Measurements from ENCODE around the gene ELAPOR1.
"Not testable (repeated sequence)": the region's sequence is repeated elsewhere in the genome, so short reads cannot be mapped to it uniquely, and the experiment has no call there.

Gene ELAPOR1

GRCh38 chr1:109140392-109140791 lies 26.5 kb downstream of the ELAPOR1 start:
- no peak for DNase-seq

DNA sequence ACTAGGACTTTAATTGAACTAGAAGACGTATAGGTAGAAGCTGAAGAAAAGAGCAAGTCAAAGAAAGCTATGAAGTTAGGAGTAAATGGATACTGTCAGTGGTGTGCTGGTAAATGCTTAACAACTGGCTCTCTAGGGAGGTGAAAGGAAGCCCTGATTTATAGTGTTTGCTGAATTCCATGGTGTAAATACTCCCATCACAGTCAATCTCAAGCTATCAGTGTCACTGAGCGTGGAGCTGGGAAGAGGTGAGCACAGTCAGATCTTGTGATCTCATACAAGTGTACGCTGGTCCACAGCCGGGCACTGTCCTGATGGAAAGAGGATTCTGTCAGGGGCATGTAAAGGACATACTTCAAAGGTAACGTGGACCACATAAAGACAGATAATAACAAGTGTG lies 28.3 kb downstream of the ELAPOR1 start:
- no peak for DNase-seq

- not testable (repeated sequence) for DNase-seq
Measured at GRCh38 chr1:109142725-109143124, 28.8 kb downstream of the ELAPOR1 start.

GRCh38 chr1:109148987-109149561 lies 35.2 kb downstream of the ELAPOR1 start:
- DNase-seq: no peak

GRCh38 chr1:109149874-109150601 lies 36.1 kb downstream of the ELAPOR1 start:
- DNase-seq: no peak

- peak in 1 of 2 experiments; percentile 12 for DNase-seq
Measured at GRCh38 chr1:109151146-109151990, 37.5 kb downstream of the ELAPOR1 start.

GRCh38 chr1:109152196-109152595 lies 38.3 kb downstream of the ELAPOR1 start:
- DNase-seq: no peak

DNA sequence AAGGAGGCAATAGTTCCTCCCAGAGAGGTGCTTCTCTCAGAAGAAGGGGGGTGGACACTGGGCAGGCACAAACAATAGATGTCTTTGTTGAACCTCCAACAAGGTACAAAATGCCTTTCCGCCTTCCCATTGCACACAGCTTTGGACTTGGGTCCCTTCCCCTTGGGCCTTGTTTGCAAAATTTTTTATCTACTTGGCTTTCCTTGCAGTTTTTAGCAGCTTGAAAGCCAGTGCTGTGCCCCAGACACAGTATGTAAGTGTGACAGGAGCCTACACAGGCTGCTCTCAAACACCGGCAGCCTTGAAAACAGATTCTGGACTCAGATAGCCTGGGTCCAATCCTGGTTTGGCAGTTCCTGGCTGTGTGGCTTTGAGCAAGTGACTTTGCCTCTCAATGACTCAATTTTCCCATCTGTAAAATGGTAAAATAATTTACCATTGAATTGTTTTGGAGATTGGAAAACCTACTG lies 43.0 kb downstream of the ELAPOR1 start:
- DNase-seq: no peak

- no peak for DNase-seq
Measured at GRCh38 chr1:109158433-109158832, 44.5 kb downstream of the ELAPOR1 start.

GRCh38 chr1:109159326-109159725 lies 45.4 kb downstream of the ELAPOR1 start:
- DNase-seq: peak in 1 of 2 experiments; percentile 38

DNA sequence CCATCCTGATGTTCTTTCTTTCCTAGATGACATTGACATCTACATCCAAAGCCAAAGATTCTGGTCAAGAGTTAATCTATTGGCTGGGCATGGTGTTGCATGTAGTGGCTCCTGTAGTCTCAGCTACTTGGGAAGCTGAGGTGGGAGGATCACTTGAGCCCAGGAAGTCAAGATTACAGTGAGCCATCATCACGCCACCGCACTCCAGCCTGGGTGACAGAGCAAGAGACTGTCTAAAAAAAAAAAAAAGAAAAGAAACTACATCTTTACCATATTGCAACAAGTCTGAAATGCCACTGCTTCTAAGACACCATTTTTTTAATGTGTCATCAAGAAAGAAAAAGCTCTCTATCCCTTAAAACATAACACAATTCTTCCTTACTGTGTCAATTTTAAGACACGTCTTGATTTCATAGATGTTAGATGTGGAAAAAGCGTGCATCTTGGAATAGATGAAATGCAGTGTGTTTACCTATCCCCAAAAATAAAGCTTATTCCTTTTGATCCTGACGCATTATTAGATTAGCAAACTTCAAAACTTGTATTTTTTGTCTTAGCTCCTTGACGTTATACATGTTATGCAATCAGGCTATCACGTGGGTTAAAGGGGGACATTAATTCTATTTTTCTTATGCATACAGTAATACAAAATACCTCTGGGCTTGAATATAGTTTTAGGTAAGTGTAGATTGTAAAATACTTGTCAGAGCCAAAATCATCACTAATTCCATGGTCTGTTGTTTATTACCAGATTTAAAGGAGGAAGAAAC lies 46.3 kb downstream of the ELAPOR1 start:
- DNase-seq: no peak

DNA sequence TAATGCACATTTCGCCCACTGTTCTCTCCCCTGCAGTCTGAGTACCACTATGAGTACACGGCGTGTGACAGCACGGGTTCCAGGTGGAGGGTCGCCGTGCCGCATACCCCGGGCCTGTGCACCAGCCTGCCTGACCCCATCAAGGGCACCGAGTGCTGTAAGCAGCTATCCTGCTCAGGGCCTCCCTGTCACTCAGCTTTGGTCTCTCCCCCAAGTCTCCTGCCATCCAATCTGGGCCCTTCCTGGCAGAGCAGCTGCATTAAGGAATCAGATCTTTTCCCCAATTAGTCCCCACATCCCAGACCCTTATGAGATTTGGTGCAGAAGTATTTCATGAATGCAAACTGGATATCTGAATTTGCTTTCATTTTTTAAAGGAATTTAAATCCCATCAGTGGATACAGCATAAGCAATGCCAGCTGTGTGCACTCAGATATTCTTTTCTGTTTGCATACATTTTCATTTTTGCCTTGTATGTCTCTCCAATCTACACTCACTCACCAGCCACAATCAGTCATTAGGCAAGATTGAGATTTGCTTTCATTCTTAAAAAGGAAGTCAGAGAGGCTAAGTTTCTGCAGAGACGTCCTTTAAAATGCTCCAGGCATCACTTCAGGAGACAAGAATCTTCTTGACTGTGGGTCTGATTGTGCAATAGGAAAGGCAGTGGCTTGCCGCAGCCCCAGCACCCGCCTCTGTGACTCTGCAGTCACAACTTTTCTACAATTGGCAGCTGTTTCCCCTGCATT lies 48.1 kb downstream of the ELAPOR1 start:
- no peak for DNase-seq

DNA sequence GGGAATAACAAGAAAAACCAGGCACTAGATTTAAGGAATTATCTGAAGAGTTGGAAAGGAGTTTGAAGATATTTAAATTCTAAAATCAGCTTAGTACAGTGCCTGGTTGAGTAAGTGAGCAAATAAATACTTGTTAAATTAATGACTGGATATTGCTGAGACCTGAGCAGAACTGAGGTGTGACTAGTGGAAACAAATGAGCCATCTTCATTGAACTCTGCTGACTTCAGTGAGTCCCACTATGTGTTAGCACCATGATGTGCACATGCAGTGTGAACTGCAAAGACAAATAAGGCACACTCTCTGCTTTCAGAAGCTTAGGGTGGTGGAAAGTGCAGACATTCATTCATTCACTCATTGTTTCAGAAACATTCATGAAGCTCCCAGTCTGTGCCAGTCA lies 48.7 kb downstream of the ELAPOR1 start:
- no peak for DNase-seq

- DNase-seq: no peak
Measured at GRCh38 chr1:109163551-109163950, 49.6 kb downstream of the ELAPOR1 start.

All from NCI-H446 (cell line).